ENCODE data around the gene FHOD3.

FHOD3 gene

DNA sequence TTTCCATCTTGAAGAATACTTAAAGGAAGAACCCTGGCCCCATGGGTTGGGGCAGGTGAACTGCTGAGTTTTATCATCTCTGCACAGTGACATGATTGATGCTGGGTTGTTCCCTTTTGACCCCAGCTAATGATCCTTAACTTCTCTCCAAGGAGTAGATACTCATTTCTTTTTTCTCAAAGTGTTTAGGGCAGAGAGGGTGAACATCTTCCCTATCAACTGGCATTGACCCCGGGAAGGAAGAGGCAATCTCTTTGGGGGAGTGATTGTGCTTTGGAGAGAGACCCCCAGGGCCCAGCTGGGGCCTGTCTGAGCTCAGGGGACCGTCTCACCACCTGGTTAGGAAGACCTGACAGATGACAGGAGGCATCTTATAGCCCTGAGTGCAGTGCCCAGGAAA, 190.6 kb downstream of the FHOD3 start:
- peaks cover 12% of the 10 kb centered on the region for H3K4me1 ChIP-seq (ENCODE audit: insufficient read depth, low read length)
- no peak overlapping the region for H3K27ac ChIP-seq (ENCODE audit: low read depth, low read length)
- no peaks in the 10 kb centered on the region for H3K9me3 ChIP-seq (ENCODE audit: insufficient read depth, low read depth, low read length)
- H3K36me3 ChIP-seq (ENCODE audit: insufficient read depth, low read length): no peaks in the 10 kb centered on the region
- no peaks in the 10 kb centered on the region for H3K27me3 ChIP-seq (ENCODE audit: insufficient read depth, low read length)
- no peak overlapping the region for H3K4me3 ChIP-seq (ENCODE audit: low read length)
- H3K9ac ChIP-seq (ENCODE audit: low read depth, low read length): no peak overlapping the region
- 80% methylated on average over 2 of the region's 2 CpGs for whole genome bisulfite sequencing

DNA sequence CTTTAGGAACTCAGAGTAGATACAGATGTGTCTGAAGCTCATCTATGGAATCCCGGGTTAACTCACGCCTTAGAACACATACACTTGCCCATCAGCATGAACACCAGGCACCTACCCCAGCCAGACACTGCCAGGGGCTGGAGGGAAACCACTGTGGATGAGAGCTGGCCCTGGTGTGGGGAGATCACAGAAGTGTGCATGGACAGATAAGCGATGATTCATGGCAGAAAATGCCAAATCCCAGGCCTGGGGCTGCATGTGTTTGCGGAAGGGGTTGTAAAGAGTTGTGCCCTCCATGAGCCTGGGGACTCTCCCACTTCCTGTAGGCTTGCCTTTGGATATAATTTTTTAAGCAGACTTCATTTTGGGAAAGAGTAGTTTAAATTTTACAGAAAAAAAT, 193.4 kb downstream of the FHOD3 start:
- 94% methylated on average over 4 of the region's 4 CpGs for WGBS
- Histone ChIP-seq H3K27me3 (ENCODE audit: insufficient read depth, low read length) (no peaks in the 10 kb centered on the region), H3K27ac (ENCODE audit: low read depth, low read length) (no peak overlapping the region), H3K9ac (ENCODE audit: low read depth, low read length) (no peak overlapping the region), H3K9me3 (ENCODE audit: insufficient read depth, low read depth, low read length) (no peaks in the 10 kb centered on the region), H3K4me3 (ENCODE audit: low read length) (no peak overlapping the region), H3K36me3 (ENCODE audit: insufficient read depth, low read length) (no peaks in the 10 kb centered on the region), H3K4me1 (ENCODE audit: insufficient read depth, low read length) (peaks cover 18% of the 10 kb centered on the region)

GRCh38 chr18:36492604-36493329, 195.3 kb downstream of the FHOD3 start:
- 91% methylated on average over 6 of the region's 6 CpGs for WGBS
- Histone ChIP-seq H3K36me3 (ENCODE audit: insufficient read depth, low read length) (no peaks in the 10 kb centered on the region), H3K27ac (ENCODE audit: low read depth, low read length) (no peak overlapping the region), H3K4me1 (ENCODE audit: insufficient read depth, low read length) (peaks cover 18% of the 10 kb centered on the region), H3K9me3 (ENCODE audit: insufficient read depth, low read depth, low read length) (no peaks in the 10 kb centered on the region), H3K4me3 (ENCODE audit: low read length) (no peak overlapping the region), H3K9ac (ENCODE audit: low read depth, low read length) (no peak overlapping the region), H3K27me3 (ENCODE audit: insufficient read depth, low read length) (no peaks in the 10 kb centered on the region)

DNA sequence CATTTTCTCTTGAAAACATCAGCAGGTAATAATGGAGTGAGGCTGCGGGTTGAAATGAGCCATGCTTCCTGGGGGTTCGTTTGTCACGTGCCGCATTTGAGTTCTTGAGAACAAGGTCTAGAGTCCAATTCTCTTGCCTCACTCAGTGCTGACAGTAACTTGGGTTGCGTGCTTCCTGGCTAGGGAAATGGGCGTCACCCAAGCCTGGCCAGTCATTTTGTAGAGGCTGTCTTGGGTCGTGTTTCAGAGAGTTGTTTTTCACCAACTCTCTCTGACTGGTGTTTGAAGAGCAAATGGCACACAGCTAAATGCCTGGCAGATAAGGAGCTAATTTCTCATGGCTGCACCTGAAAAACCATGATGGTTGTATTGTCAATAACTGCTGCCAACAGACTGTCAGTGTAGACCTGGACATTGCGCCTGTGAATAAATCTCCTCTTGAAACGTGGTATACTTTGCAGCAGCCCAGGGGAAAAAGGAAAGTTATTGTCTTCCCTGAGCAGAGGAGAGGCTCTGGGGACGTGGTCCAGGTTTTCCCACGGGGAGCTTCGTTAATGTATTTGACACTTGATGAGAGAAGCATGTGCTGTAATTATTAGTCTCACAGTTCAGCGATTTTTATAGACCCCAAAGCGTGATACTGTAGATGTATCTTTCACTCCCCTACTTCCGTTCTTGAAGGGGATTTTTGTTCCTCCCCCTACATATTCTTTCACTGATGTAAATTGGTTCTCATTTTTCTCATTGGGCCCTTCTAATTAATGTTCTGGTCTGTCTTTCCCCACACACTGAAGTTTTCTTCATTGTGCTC, 196.0 kb downstream of the FHOD3 start:
- no peak overlapping the region for H3K4me3 ChIP-seq (ENCODE audit: low read length)
- H3K4me1 ChIP-seq (ENCODE audit: insufficient read depth, low read length): peaks cover 18% of the 10 kb centered on the region
- H3K27me3 ChIP-seq (ENCODE audit: insufficient read depth, low read length): no peaks in the 10 kb centered on the region
- no peaks in the 10 kb centered on the region for H3K9me3 ChIP-seq (ENCODE audit: insufficient read depth, low read depth, low read length)
- H3K27ac ChIP-seq (ENCODE audit: low read depth, low read length): no peak overlapping the region
- H3K9ac ChIP-seq (ENCODE audit: low read depth, low read length): no peak overlapping the region
- WGBS: 74% methylated on average over 15 of the region's 15 CpGs
- H3K36me3 ChIP-seq (ENCODE audit: insufficient read depth, low read length): no peaks in the 10 kb centered on the region

- no peak overlapping the region for H3K4me3 ChIP-seq (ENCODE audit: low read length)
- no peaks in the 10 kb centered on the region for H3K36me3 ChIP-seq (ENCODE audit: insufficient read depth, low read length)
- H3K9ac ChIP-seq (ENCODE audit: low read depth, low read length): no peak overlapping the region
- H3K27ac ChIP-seq (ENCODE audit: low read depth, low read length): no peak overlapping the region
- peaks cover 18% of the 10 kb centered on the region for H3K4me1 ChIP-seq (ENCODE audit: insufficient read depth, low read length)
- H3K27me3 ChIP-seq (ENCODE audit: insufficient read depth, low read length): no peaks in the 10 kb centered on the region
- no peaks in the 10 kb centered on the region for H3K9me3 ChIP-seq (ENCODE audit: insufficient read depth, low read depth, low read length)
These were observed 196.6 kb downstream of the FHOD3 start for GRCh38 chr18:36494160-36494437.

GRCh38 chr18:36496022-36496421, 198.5 kb downstream of the FHOD3 start:
- no peak overlapping the region for H3K4me3 ChIP-seq (ENCODE audit: low read length)
- H3K27ac ChIP-seq (ENCODE audit: low read depth, low read length): no peak overlapping the region
- H3K9me3 ChIP-seq (ENCODE audit: insufficient read depth, low read depth, low read length): no peaks in the 10 kb centered on the region
- no peak overlapping the region for H3K9ac ChIP-seq (ENCODE audit: low read depth, low read length)
- H3K27me3 ChIP-seq (ENCODE audit: insufficient read depth, low read length): no peaks in the 10 kb centered on the region
- no peaks in the 10 kb centered on the region for H3K36me3 ChIP-seq (ENCODE audit: insufficient read depth, low read length)
- peaks cover 18% of the 10 kb centered on the region for H3K4me1 ChIP-seq (ENCODE audit: insufficient read depth, low read length)

- no peaks in the 10 kb centered on the region for H3K36me3 ChIP-seq (ENCODE audit: insufficient read depth, low read length)
- H3K27ac ChIP-seq (ENCODE audit: low read depth, low read length): no peak overlapping the region
- no peaks in the 10 kb centered on the region for H3K9me3 ChIP-seq (ENCODE audit: insufficient read depth, low read depth, low read length)
- no peak overlapping the region for H3K4me3 ChIP-seq (ENCODE audit: low read length)
- 89% methylated on average over 3 of the region's 3 CpGs for WGBS
- no peaks in the 10 kb centered on the region for H3K4me1 ChIP-seq (ENCODE audit: insufficient read depth, low read length)
- H3K27me3 ChIP-seq (ENCODE audit: insufficient read depth, low read length): no peaks in the 10 kb centered on the region
- no peak overlapping the region for H3K9ac ChIP-seq (ENCODE audit: low read depth, low read length)
These were observed 202.4 kb downstream of the FHOD3 start for GRCh38 chr18:36499938-36500337.

GRCh38 chr18:36501100-36501499, 203.6 kb downstream of the FHOD3 start:
- no peaks in the 10 kb centered on the region for H3K27me3 ChIP-seq (ENCODE audit: insufficient read depth, low read length)
- no peak overlapping the region for H3K9ac ChIP-seq (ENCODE audit: low read depth, low read length)
- WGBS: 92% methylated on average over 2 of the region's 2 CpGs
- no peaks in the 10 kb centered on the region for H3K9me3 ChIP-seq (ENCODE audit: insufficient read depth, low read depth, low read length)
- H3K4me1 ChIP-seq (ENCODE audit: insufficient read depth, low read length): no peaks in the 10 kb centered on the region
- H3K27ac ChIP-seq (ENCODE audit: low read depth, low read length): no peak overlapping the region
- no peak overlapping the region for H3K4me3 ChIP-seq (ENCODE audit: low read length)
- H3K36me3 ChIP-seq (ENCODE audit: insufficient read depth, low read length): no peaks in the 10 kb centered on the region

GRCh38 chr18:36503477-36503876, 206.0 kb downstream of the FHOD3 start:
- no peak overlapping the region for H3K4me3 ChIP-seq (ENCODE audit: low read length)
- no peak overlapping the region for H3K9ac ChIP-seq (ENCODE audit: low read depth, low read length)
- H3K9me3 ChIP-seq (ENCODE audit: insufficient read depth, low read depth, low read length): no peaks in the 10 kb centered on the region
- no peak overlapping the region for H3K27ac ChIP-seq (ENCODE audit: low read depth, low read length)
- no peaks in the 10 kb centered on the region for H3K36me3 ChIP-seq (ENCODE audit: insufficient read depth, low read length)
- WGBS: 74% methylated on average over 3 of the region's 3 CpGs
- no peaks in the 10 kb centered on the region for H3K4me1 ChIP-seq (ENCODE audit: insufficient read depth, low read length)
- H3K27me3 ChIP-seq (ENCODE audit: insufficient read depth, low read length): no peaks in the 10 kb centered on the region

- no peak overlapping the region for H3K9ac ChIP-seq (ENCODE audit: low read depth, low read length)
- no peaks in the 10 kb centered on the region for H3K9me3 ChIP-seq (ENCODE audit: insufficient read depth, low read depth, low read length)
- H3K4me1 ChIP-seq (ENCODE audit: insufficient read depth, low read length): no peaks in the 10 kb centered on the region
- no peaks in the 10 kb centered on the region for H3K27me3 ChIP-seq (ENCODE audit: insufficient read depth, low read length)
- WGBS: 95% methylated on average over 2 of the region's 2 CpGs
- H3K27ac ChIP-seq (ENCODE audit: low read depth, low read length): no peak overlapping the region
- H3K36me3 ChIP-seq (ENCODE audit: insufficient read depth, low read length): no peaks in the 10 kb centered on the region
- no peak overlapping the region for H3K4me3 ChIP-seq (ENCODE audit: low read length)
These were observed 207.4 kb downstream of the FHOD3 start for GRCh38 chr18:36504928-36505327.

GRCh38 chr18:36505665-36506064, 208.2 kb downstream of the FHOD3 start:
- no peaks in the 10 kb centered on the region for H3K4me1 ChIP-seq (ENCODE audit: insufficient read depth, low read length)
- no peaks in the 10 kb centered on the region for H3K36me3 ChIP-seq (ENCODE audit: insufficient read depth, low read length)
- WGBS: 95% methylated on average over 1 of the region's 1 CpG
- H3K4me3 ChIP-seq (ENCODE audit: low read length): no peak overlapping the region
- no peaks in the 10 kb centered on the region for H3K9me3 ChIP-seq (ENCODE audit: insufficient read depth, low read depth, low read length)
- H3K27me3 ChIP-seq (ENCODE audit: insufficient read depth, low read length): no peaks in the 10 kb centered on the region
- H3K27ac ChIP-seq (ENCODE audit: low read depth, low read length): no peak overlapping the region
- no peak overlapping the region for H3K9ac ChIP-seq (ENCODE audit: low read depth, low read length)

Measured in HUES64 (cell line).